Measurements from ENCODE around the gene RTCA. TPM values are rescaled to one million over a fixed set of nuclear protein-coding genes. Genes with fewer than 3 reads are reported as not detected.
"Not testable (repeated sequence)": the region's sequence is repeated elsewhere in the genome, so short reads cannot be mapped to it uniquely, and the experiment has no call there.

RTCA gene
- total RNA-seq, 1 experiment from 2014 or later = 77.0 TPM

DNA sequence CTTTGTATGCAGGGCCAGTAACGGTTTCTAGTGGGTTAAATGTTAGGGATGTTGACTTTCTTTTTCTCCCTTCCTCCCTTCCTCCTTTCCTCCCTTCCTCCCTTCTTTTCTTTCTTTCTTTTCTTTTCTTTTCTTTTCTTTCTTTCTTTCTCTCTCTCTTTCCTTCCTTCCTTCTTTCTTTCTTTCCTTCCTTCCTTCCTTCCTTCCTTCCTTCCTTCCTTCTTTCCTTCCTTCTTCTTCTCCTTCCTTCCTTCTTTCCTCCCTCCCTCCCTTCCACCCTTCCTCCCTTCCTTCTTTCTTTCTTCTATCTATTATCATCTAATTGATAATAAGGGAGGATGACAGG is 60.3 kb downstream of the RTCA start:
- not testable (repeated sequence) for H4K20me1 ChIP-seq (ENCODE audit: insufficient read depth, low read depth, low read length); H3K9ac ChIP-seq (ENCODE audit: low read length); H3K36me3 ChIP-seq (ENCODE audit: insufficient read depth, low read length); H3K9me3 ChIP-seq (ENCODE audit: low read length); DNase-seq; H3K9me2 ChIP-seq (replicated peaks; ENCODE audit: insufficient read depth, low read length); H3K4me2 ChIP-seq (ENCODE audit: low read depth, low read length, poor library complexity, severe bottlenecking); H3K27ac ChIP-seq (ENCODE audit: low read length); H2AFZ ChIP-seq (ENCODE audit: low read length); H3K27me3 ChIP-seq (ENCODE audit: low read length); H3K79me2 ChIP-seq (ENCODE audit: low read length); H3K4me3 ChIP-seq (ENCODE audit: low read length)
- H3K4me1 ChIP-seq (ENCODE audit: low read length) = peaks cover 26% of the 10 kb centered on the region

DNA sequence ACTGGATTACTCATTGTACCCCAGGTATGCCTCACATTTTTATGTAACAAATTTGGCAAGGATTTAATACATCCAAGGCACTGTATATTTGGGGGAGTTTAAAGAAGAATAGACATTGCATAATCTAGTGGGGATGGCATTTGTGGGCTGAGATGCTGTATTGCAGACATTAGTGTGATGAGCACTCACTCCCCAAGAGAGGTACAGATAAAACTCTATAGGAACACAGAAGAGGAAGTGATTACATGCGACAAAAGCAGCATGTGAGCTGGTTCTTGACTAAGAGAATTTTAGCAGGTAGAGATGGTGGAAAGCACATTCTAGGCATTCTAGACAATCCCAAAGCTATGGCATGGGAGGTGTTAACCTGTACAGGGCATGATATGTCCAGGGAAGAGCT is 62.1 kb downstream of the RTCA start:
- Histone ChIP-seq H4K20me1 (ENCODE audit: insufficient read depth, low read depth, low read length) (no peaks in the 10 kb centered on the region), H3K9me3 (ENCODE audit: low read length) (no peaks in the 10 kb centered on the region), H2AFZ (ENCODE audit: low read length) (no peak overlapping the region; the same call in 1 of the 2 replicates), H3K9ac (ENCODE audit: low read length) (no peak overlapping the region), H3K36me3 (ENCODE audit: insufficient read depth, low read length) (no peaks in the 10 kb centered on the region), H3K4me2 (ENCODE audit: low read depth, low read length, poor library complexity, severe bottlenecking) (no peak overlapping the region), H3K79me2 (ENCODE audit: low read length) (no peaks in the 10 kb centered on the region), H3K9me2 (replicated peaks; ENCODE audit: insufficient read depth, low read length) (no peaks in the 10 kb centered on the region), H3K4me1 (ENCODE audit: low read length) (peaks cover 15% of the 10 kb centered on the region), H3K27ac (ENCODE audit: low read length) (no peak overlapping the region), H3K27me3 (ENCODE audit: low read length) (no peaks in the 10 kb centered on the region), H3K4me3 (ENCODE audit: low read length) (no peak overlapping the region)
- peak; percentile 56 for DNase-seq

DNA sequence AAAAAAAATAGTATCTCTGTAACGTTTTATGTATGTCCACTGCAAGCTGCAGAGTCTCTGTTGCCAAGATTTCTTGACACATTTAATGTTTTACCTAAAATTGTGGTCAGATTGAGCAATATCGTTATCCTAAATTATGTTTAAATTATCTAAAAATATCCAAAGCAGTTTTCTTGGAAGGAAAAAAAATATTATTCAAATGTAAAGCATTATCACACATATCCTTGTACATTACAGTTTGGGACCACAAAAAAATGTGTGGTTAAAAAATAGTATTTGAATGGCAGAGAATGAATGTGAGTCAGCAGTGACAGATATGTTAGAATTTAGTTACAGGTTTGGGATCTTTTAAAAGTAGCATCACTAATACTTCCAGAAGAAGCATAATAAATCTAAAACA is 65.1 kb downstream of the RTCA start:
- not testable (repeated sequence) for H3K9me3 ChIP-seq (ENCODE audit: low read length); H3K4me2 ChIP-seq (ENCODE audit: low read depth, low read length, poor library complexity, severe bottlenecking); H3K27me3 ChIP-seq (ENCODE audit: low read length); DNase-seq; H3K4me3 ChIP-seq (ENCODE audit: low read length); H4K20me1 ChIP-seq (ENCODE audit: insufficient read depth, low read depth, low read length); H3K9me2 ChIP-seq (replicated peaks; ENCODE audit: insufficient read depth, low read length); H3K36me3 ChIP-seq (ENCODE audit: insufficient read depth, low read length); H3K4me1 ChIP-seq (ENCODE audit: low read length); H3K9ac ChIP-seq (ENCODE audit: low read length); H2AFZ ChIP-seq (ENCODE audit: low read length); H3K27ac ChIP-seq (ENCODE audit: low read length); H3K79me2 ChIP-seq (ENCODE audit: low read length)

DNA sequence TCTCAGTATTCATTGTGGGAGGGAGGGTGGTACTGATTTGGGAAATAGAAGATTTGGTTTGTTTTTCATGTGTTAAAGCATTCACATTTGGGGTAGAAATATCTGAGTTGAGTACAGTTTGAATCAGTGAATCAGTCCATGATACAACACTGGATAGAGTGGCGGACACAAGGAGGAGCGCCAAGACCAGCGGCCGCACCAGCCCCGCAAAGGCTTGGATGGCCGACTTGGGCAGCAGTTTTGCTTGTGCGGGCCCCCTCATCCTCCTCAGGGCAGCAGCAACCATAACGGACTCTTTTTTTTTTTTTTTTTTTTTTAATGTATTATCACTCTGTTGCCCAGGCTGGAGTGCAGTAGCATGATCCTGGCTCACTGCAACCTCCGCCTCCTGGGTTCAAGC is 66.3 kb downstream of the RTCA start:
- Histone ChIP-seq H3K79me2 (ENCODE audit: low read length) (no peaks in the 10 kb centered on the region), H3K4me3 (ENCODE audit: low read length) (no peak overlapping the region), H3K27me3 (ENCODE audit: low read length) (no peaks in the 10 kb centered on the region), H2AFZ (ENCODE audit: low read length) (no peak overlapping the region), H3K9ac (ENCODE audit: low read length) (no peak overlapping the region), H3K36me3 (ENCODE audit: insufficient read depth, low read length) (no peaks in the 10 kb centered on the region), H3K9me3 (ENCODE audit: low read length) (no peaks in the 10 kb centered on the region), H3K4me2 (ENCODE audit: low read depth, low read length, poor library complexity, severe bottlenecking) (no peak overlapping the region), H3K9me2 (replicated peaks; ENCODE audit: insufficient read depth, low read length) (no peaks in the 10 kb centered on the region), H4K20me1 (ENCODE audit: insufficient read depth, low read depth, low read length) (no peaks in the 10 kb centered on the region), H3K27ac (ENCODE audit: low read length) (no peak overlapping the region), H3K4me1 (ENCODE audit: low read length) (peaks cover 5% of the 10 kb centered on the region)
- no peak for DNase-seq

DNA sequence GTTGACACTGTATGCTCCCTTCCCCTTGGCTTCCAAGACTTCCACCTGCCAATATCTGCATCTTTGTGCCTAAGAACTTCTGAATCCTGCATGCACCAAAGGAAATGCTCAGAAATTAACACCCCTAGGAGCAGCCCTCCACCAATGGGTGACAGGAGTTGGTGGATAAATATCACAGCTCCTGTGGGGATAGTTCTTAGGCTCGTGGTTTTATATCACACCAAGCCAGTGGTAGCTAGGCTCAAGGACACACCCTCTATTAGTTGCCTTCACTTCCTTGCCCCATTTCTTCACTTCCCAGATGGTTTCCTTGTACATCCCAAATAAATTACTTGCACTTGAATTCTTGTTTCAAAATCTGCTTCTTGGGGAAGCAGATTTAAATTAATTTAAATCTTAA is 69.4 kb downstream of the RTCA start:
- no peak for DNase-seq

DNA sequence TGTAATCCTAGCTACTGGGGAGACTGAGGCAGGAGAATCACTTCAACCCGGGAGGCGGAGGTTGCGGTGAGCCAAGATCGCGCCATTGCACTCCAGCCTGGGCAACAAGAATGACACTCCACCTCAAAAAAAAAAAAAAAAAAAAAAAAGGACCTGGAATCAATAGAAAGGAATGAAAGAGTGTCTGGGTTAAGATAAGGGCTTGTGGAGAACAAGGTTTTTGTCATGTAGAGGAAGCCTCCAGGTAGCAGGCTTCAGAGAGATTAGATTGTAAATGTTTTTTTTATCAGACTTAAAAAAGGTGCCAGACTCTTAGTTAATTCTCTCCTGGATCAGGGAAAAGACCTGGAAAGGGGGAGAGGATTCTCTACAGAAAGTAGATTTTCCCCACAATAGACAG is 71.9 kb downstream of the RTCA start:
- not testable (repeated sequence) for H3K4me2 ChIP-seq (ENCODE audit: low read depth, low read length, poor library complexity, severe bottlenecking); DNase-seq; H3K9me3 ChIP-seq (ENCODE audit: low read length)

More for the DNA sequence above, 69.4 kb downstream of the RTCA start:
- Histone ChIP-seq H2AFZ (ENCODE audit: low read length) (no peak overlapping the region), H3K9me2 (replicated peaks; ENCODE audit: insufficient read depth, low read length) (no peaks in the 10 kb centered on the region), H3K27ac (ENCODE audit: low read length) (no peak overlapping the region), H3K27me3 (ENCODE audit: low read length) (no peaks in the 10 kb centered on the region), H3K36me3 (ENCODE audit: insufficient read depth, low read length) (no peaks in the 10 kb centered on the region), H3K4me3 (ENCODE audit: low read length) (no peak overlapping the region), H3K4me2 (ENCODE audit: low read depth, low read length, poor library complexity, severe bottlenecking) (no peak overlapping the region), H3K9ac (ENCODE audit: low read length) (no peak overlapping the region), H3K79me2 (ENCODE audit: low read length) (no peaks in the 10 kb centered on the region), H4K20me1 (ENCODE audit: insufficient read depth, low read depth, low read length) (no peaks in the 10 kb centered on the region), H3K4me1 (ENCODE audit: low read length) (no peaks in the 10 kb centered on the region; the same call in 1 of the 2 replicates), H3K9me3 (ENCODE audit: low read length) (no peaks in the 10 kb centered on the region)

DNA sequence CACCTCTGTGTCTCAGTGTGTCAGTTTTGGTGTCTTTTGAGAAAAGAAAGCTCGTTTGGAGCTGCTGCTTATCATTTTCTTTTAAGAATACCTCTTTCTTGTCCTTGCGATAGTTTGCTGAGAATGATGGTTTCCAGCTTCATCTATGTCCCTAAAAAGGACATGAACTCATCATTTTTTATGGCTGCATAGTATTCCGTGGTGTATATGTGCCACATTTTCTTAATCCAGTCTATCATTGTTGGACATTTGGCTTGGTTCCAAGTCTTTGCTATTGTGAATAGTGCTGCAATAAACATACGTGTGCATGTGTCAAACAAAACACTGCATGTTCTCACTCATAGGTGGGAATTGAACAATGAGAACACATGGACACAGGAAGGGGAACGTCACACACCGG is 73.7 kb downstream of the RTCA start:
- H3K4me2 ChIP-seq (ENCODE audit: low read depth, low read length, poor library complexity, severe bottlenecking); DNase-seq; H3K9me3 ChIP-seq (ENCODE audit: low read length); H3K27ac ChIP-seq (ENCODE audit: low read length); H3K9ac ChIP-seq (ENCODE audit: low read length); H3K27me3 ChIP-seq (ENCODE audit: low read length); H3K79me2 ChIP-seq (ENCODE audit: low read length); H4K20me1 ChIP-seq (ENCODE audit: insufficient read depth, low read depth, low read length); H3K9me2 ChIP-seq (replicated peaks; ENCODE audit: insufficient read depth, low read length); H3K36me3 ChIP-seq (ENCODE audit: insufficient read depth, low read length); H3K4me1 ChIP-seq (ENCODE audit: low read length); H3K4me3 ChIP-seq (ENCODE audit: low read length); H2AFZ ChIP-seq (ENCODE audit: low read length): not testable (repeated sequence)

More for the DNA sequence above, 71.9 kb downstream of the RTCA start:
- H3K9me2 ChIP-seq (replicated peaks; ENCODE audit: insufficient read depth, low read length); H3K27me3 ChIP-seq (ENCODE audit: low read length); H3K9ac ChIP-seq (ENCODE audit: low read length); H3K4me3 ChIP-seq (ENCODE audit: low read length); H3K36me3 ChIP-seq (ENCODE audit: insufficient read depth, low read length); H2AFZ ChIP-seq (ENCODE audit: low read length); H3K79me2 ChIP-seq (ENCODE audit: low read length); H3K4me1 ChIP-seq (ENCODE audit: low read length); H4K20me1 ChIP-seq (ENCODE audit: insufficient read depth, low read depth, low read length); H3K27ac ChIP-seq (ENCODE audit: low read length): not testable (repeated sequence)

DNA sequence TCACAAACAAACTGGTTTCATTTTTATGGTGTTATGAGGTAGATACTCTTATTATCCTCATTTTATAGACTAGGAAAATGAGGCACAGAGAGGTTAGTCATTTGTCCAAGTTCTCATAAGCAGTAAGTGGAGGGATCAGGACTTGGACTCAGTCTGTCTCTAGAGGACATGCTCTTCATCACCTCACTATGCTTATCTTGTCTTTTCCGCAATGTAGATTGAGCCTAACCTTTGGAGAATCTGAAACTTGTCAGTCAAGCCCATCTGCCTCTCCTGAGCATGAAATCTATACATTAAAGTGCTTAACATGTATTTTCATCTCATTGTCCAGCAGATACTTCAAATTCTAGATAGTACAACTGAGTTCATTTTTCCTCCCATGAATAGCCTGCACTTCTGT is 74.5 kb downstream of the RTCA start:
- Histone ChIP-seq H4K20me1 (ENCODE audit: insufficient read depth, low read depth, low read length) (no peaks in the 10 kb centered on the region), H3K4me3 (ENCODE audit: low read length) (no peak overlapping the region), H3K27me3 (ENCODE audit: low read length) (no peaks in the 10 kb centered on the region), H3K9me2 (replicated peaks; ENCODE audit: insufficient read depth, low read length) (no peaks in the 10 kb centered on the region), H3K27ac (ENCODE audit: low read length) (no peak overlapping the region), H2AFZ (ENCODE audit: low read length) (no peak overlapping the region), H3K9me3 (ENCODE audit: low read length) (no peaks in the 10 kb centered on the region), H3K9ac (ENCODE audit: low read length) (no peak overlapping the region), H3K4me2 (ENCODE audit: low read depth, low read length, poor library complexity, severe bottlenecking) (no peak overlapping the region), H3K79me2 (ENCODE audit: low read length) (no peaks in the 10 kb centered on the region), H3K4me1 (ENCODE audit: low read length) (no peaks in the 10 kb centered on the region; the same call in 1 of the 2 replicates), H3K36me3 (ENCODE audit: insufficient read depth, low read length) (no peaks in the 10 kb centered on the region)
- DNase-seq = no peak

DNA sequence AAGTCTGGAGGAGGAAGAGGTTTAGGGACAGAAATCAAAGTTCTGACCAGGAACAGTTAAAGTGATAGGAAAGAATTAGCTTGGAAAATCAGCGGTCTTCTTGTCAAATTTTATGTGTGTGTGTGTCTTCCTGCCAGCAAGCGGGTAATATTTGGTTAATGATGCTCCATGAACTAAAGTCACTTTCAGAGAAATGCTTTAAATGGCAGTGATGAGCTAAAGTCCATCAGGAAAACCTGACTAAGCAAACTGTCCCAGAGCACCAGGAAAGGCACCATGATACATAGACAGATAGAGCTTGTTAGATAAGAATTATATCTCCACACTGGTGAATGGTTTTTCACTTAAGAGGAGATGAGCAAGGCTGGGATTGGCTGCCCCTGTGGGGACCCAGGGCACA is 76.3 kb downstream of the RTCA start:
- H3K27me3 ChIP-seq (ENCODE audit: low read length) = no peaks in the 10 kb centered on the region
- no peak overlapping the region for H3K9ac ChIP-seq (ENCODE audit: low read length)
- H3K4me2 ChIP-seq (ENCODE audit: low read depth, low read length, poor library complexity, severe bottlenecking) = no peak overlapping the region
- H3K4me1 ChIP-seq (ENCODE audit: low read length) = no peaks in the 10 kb centered on the region
- H3K9me3 ChIP-seq (ENCODE audit: low read length) = no peaks in the 10 kb centered on the region
- H3K4me3 ChIP-seq (ENCODE audit: low read length) = no peak overlapping the region
- H4K20me1 ChIP-seq (ENCODE audit: insufficient read depth, low read depth, low read length) = no peaks in the 10 kb centered on the region
- no peak overlapping the region for H3K27ac ChIP-seq (ENCODE audit: low read length)
- DNase-seq = no peak
- H3K79me2 ChIP-seq (ENCODE audit: low read length) = no peaks in the 10 kb centered on the region
- no peaks in the 10 kb centered on the region for H3K9me2 ChIP-seq (replicated peaks; ENCODE audit: insufficient read depth, low read length)
- H3K36me3 ChIP-seq (ENCODE audit: insufficient read depth, low read length) = no peaks in the 10 kb centered on the region
- H2AFZ ChIP-seq (ENCODE audit: low read length) = no peak overlapping the region

Data from Karpas-422 (cell line).